Neural crest cell (in vitro differentiated cells): ENCODE results near the gene DDRGK1. TPM values are rescaled to one million over a fixed set of nuclear protein-coding genes. Genes with fewer than 3 reads are reported as not detected.
"Not testable (repeated sequence)": the region's sequence is repeated elsewhere in the genome, so short reads cannot be mapped to it uniquely, and the experiment has no call there.

ENCODE experiments used
- DNase-seq: peaks from one replicate; pipeline ENCODE4 v3.0.0; 2021; ENCODE audit warnings: low read depth, mixed read lengths, low spot score
- H3K27ac Mint-ChIP-seq: one replicate; pipeline ENCODE4 v1.8.0; 2021; ENCODE audit warnings: mild to moderate bottlenecking, mixed read lengths; ENCODE audit not compliant: unreplicated experiment
- H3K27me3 Mint-ChIP-seq: 2 replicates; pipeline ENCODE4 v1.8.0; 2021; ENCODE audit warnings: low read depth, mild to moderate bottlenecking, mixed read lengths
- H3K36me3 Mint-ChIP-seq: 2 replicates; pipeline ENCODE4 v1.8.0; 2021; ENCODE audit warnings: low read depth, mild to moderate bottlenecking, mixed read lengths
- H3K4me1 Mint-ChIP-seq: 2 replicates; pipeline ENCODE4 v1.8.0; 2021; ENCODE audit warnings: mixed read lengths
- H3K4me3 Mint-ChIP-seq: one replicate; pipeline ENCODE4 v1.8.0; 2021; ENCODE audit warnings: mild to moderate bottlenecking, mixed read lengths
- H3K9me3 Mint-ChIP-seq: 2 replicates; pipeline ENCODE4 v1.8.0; 2021; ENCODE audit warnings: mixed read lengths
- total RNA-seq: library from RNA; stranded (reverse); gene quantifications from 2 replicates; pipeline ENCODE4 v1.2.1, GENCODE V29; 2021
- TF ChIP-seq, protein P1 (sequence below): fragments of 200-600 bp; sonication (generic); conservative IDR thresholded peaks from 2 replicates; pipeline ENCODE4 v1.5.0; 2021; ENCODE audit warnings: antibody characterized with exemption, mild to moderate bottlenecking

DDRGK1 gene
- total RNA-seq, 1 donor from 2014 or later, result 57.2 TPM

DNA sequence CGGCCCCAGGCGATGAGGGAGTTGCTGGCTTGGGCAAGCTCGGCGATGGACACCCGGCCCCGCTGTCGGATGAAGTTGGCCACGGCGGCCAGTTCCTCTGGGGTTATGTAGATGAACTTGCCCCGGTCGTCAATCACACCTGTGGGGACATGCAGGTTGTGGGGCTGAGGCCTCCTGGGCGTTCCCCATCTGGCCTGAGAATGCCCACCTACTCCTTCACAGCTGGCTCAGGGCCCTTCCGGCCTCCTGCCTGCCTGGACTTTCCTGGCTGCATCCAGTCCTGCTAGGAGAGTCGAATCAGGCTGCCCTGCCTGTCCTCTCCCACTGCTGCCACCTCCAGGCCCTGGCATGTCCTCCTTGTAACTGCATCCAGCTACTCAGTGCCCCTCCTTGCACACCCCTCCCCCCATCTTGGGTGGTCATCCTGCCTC, 13.8 kb downstream of the DDRGK1 start:
- H3K27ac Mint-ChIP-seq, result no peak overlapping the region
- TF ChIP-seq, protein P1, sequence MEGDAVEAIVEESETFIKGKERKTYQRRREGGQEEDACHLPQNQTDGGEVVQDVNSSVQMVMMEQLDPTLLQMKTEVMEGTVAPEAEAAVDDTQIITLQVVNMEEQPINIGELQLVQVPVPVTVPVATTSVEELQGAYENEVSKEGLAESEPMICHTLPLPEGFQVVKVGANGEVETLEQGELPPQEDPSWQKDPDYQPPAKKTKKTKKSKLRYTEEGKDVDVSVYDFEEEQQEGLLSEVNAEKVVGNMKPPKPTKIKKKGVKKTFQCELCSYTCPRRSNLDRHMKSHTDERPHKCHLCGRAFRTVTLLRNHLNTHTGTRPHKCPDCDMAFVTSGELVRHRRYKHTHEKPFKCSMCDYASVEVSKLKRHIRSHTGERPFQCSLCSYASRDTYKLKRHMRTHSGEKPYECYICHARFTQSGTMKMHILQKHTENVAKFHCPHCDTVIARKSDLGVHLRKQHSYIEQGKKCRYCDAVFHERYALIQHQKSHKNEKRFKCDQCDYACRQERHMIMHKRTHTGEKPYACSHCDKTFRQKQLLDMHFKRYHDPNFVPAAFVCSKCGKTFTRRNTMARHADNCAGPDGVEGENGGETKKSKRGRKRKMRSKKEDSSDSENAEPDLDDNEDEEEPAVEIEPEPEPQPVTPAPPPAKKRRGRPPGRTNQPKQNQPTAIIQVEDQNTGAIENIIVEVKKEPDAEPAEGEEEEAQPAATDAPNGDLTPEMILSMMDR, result no peak
- DNase-seq, result no peak
- H3K9me3 Mint-ChIP-seq, result no peaks in the 10 kb centered on the region
- peaks cover 6% of the 10 kb centered on the region for H3K36me3 Mint-ChIP-seq
- no peaks in the 10 kb centered on the region for H3K27me3 Mint-ChIP-seq
- no peak overlapping the region for H3K4me3 Mint-ChIP-seq
- no peaks in the 10 kb centered on the region for H3K4me1 Mint-ChIP-seq

DNA sequence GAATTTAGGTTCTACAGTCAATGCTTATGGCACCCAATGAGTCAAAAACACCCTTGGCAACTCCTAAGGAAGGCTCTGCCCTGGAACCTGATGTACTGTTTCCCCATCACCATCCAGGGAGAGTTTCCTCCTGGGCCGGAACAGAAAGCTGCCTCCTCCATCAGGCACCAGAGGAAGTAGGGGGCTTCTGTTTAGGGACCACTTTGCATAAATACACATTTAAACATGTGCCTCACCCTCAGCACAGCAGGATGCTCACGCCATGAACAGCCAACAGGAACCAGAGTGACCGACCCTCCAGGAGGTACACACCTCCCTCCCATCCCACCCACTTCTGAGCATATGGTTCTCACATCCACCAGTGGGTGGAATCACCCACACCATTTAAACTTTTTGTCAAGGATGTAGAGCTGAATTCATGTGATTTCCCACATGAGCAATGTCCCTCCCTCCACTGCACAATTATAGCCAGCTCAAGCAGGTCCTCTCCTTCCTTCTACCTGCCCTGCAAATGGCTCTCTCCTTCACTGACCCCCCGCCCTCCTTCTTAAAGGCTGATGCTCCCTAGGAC, 14.8 kb downstream of the DDRGK1 start:
- Mint-ChIP-seq H3K4me3 (no peak overlapping the region), H3K27ac (no peak overlapping the region), H3K27me3 (no peaks in the 10 kb centered on the region), H3K9me3 (no peaks in the 10 kb centered on the region), H3K4me1 (no peaks in the 10 kb centered on the region), H3K36me3 (peaks cover 4% of the 10 kb centered on the region)
- TF ChIP-seq, protein P1, result no peak
- no peak for DNase-seq

DNA sequence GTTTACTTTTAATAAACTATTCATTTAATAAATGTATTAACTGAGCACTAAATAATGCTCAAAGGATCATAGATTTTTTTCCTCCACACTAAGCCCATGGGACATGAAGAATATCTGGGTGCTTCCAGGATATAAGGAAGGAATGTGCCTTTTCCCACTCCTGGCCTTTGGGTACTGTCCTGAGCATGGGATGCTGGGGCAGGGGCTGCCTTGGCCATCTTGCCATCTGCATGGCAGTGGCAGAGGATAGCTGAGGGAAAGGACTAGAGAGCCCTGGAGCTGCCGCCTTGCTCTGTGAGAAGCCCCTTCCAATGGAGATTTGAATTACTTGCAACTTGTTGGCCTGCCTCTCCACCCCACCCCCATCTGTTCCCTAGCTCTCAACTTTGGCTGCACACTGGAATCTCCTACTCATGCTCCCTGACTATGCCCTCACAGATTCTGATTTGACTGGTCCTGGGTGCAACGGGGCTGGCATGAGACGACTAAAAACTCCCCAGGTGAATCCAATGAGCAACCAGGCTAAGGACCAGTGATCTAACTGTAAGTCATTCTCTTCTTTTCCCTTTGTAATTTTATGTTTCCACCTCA, 15.6 kb downstream of the DDRGK1 start:
- peaks cover 4% of the 10 kb centered on the region for H3K36me3 Mint-ChIP-seq
- H3K27me3 Mint-ChIP-seq, result no peaks in the 10 kb centered on the region
- H3K4me1 Mint-ChIP-seq, result no peaks in the 10 kb centered on the region
- no peak for DNase-seq
- H3K27ac Mint-ChIP-seq, result no peak overlapping the region
- H3K4me3 Mint-ChIP-seq, result no peak overlapping the region
- TF ChIP-seq, protein P1, result no peak
- no peaks in the 10 kb centered on the region for H3K9me3 Mint-ChIP-seq

DNA sequence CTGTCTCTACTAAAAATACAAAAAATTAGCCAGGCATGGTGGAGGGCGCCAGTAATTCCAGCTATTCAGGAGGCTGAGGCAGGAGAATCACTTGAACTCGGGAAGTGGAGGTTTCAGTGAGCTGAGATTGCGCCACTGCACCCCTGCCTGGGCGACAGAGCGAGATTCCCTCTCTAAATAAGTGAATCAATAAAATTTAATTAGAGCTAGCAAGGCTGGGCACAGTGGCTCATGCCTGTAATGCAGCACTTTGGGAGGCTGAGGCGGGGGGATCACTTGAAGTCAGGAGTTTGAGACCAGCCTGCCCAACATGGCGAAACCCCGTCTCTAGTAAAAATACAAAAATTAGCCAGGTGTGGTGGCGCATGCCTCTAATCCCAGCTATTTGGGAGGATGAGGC, 16.6 kb downstream of the DDRGK1 start:
- not testable (repeated sequence) for H3K9me3 Mint-ChIP-seq, H3K27me3 Mint-ChIP-seq, H3K4me3 Mint-ChIP-seq, DNase-seq, H3K36me3 Mint-ChIP-seq, H3K4me1 Mint-ChIP-seq, H3K27ac Mint-ChIP-seq

DNA sequence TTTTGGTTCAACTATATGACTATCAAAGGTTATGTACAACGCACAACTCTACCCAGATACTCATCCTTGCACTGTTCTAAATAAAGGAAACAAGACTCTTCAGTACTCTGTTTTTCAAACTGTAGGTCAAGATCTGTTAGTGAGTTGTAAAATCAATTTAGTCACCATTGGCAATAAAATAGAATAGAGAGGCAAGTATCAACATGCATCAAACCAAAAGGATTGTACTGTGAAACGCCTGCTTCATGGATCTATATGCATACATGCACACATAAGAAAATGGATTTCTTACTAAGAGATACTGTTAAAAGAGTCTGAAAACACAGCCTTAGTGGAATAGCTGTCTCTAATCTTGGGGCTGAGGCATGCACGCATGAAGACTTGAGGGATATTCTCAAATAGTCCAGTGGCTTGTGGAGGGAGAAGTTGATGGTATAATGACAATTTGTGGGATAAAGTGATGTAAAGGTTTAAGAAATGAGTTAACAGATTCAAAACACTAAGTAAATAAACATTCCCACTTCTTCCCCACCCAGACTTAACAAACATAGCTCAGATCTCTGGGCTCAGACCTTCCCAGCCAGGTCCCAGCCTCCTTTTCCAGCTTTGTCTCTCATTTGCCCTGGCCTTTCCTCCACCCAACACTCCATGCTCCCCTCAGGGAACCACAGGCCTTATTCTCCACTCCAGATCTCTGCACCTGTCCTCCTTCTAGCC, 20.4 kb downstream of the DDRGK1 start:
- DNase-seq, result no peak
- H3K36me3 Mint-ChIP-seq, result no peaks in the 10 kb centered on the region
- no peak overlapping the region for H3K27ac Mint-ChIP-seq
- no peaks in the 10 kb centered on the region for H3K9me3 Mint-ChIP-seq
- TF ChIP-seq, protein P1, result no peak
- no peaks in the 10 kb centered on the region for H3K4me1 Mint-ChIP-seq
- H3K4me3 Mint-ChIP-seq, result no peak overlapping the region
- no peaks in the 10 kb centered on the region for H3K27me3 Mint-ChIP-seq

DNA sequence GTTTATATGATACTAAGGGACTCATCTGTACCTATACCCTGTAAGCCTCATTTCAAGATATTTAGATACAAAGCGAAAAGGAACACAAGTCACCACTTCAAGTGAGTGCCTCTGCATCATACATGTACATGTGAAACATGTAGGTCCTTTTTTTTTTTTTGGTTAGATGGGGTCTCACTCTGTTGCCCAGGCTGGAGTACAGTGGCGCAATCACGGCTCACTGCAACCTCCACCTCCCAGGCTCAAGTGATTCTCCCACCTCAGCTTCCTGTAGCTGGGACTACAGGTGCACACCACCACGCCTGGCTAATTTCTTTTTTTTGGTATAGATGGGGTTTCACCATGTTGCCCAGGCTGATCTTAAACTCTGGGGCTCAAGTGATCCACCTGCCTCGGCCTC, 22.1 kb downstream of the DDRGK1 start:
- not testable (repeated sequence) for H3K4me1 Mint-ChIP-seq, H3K9me3 Mint-ChIP-seq, H3K27me3 Mint-ChIP-seq, H3K4me3 Mint-ChIP-seq, DNase-seq, H3K27ac Mint-ChIP-seq, H3K36me3 Mint-ChIP-seq
